WI38 (cell line): ENCODE measurements around the gene RGS10.

Source experiments
- H3K4me3 ChIP-seq: 2 replicates; pipeline ENCODE4 v1.5.1; 2011; ENCODE audit warnings: low read depth, mild to moderate bottlenecking, control low read depth, low read length
- CTCF ChIP-seq: IDR thresholded peaks from 2 replicates; pipeline ENCODE4 v1.5.1; 2012; ENCODE audit warnings: low read depth, mild to moderate bottlenecking, control low read depth, low read length

Gene RGS10

DNA sequence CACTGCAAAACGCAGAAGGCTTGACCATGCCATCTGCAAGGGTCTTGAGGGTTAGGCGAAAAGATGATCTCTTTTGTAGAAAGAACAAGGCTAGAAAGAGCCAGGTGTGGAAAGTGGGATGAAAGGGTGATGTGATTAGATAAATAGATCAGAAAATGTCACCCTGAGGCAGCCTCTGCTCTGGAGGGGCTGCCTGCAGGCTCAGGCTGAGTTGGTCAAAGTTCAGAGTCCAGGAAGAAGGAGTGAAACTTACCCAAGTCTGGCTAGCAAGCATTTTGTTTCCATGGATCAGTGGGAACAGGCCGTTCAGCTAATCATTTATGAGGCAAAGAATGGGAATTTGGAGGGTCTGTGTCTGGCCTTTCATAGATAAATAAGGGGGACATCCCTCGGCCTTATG is 79.7 kb downstream of the RGS10 start:
- no peak overlapping the region for H3K4me3 ChIP-seq
- TF ChIP-seq CTCF: no peak

DNA sequence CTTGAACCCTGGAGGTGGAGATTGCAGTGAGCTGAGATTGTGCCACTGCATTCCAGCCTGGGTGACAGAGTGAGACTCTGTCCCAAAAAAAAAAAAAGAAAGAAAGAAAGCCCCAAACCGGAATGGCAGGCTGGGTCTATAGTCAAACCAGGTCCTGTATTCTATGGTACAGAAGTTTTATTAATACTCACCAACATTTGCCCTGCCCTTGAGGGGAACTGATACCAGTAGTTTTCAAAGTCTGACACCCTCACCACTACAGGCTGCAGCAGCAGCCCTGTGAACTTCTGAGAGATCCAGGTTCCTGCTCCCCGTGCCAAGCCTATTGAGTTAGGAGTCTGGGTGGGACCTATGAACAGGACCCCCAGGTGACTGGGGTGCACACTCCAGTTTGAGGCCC is 80.6 kb downstream of the RGS10 start:
- no peak overlapping the region for H3K4me3 ChIP-seq
- no peak for TF ChIP-seq CTCF

GRCh38 chr10:119461380-119461779 is 81.1 kb downstream of the RGS10 start:
- no peak overlapping the region for H3K4me3 ChIP-seq
- no peak for TF ChIP-seq CTCF

DNA sequence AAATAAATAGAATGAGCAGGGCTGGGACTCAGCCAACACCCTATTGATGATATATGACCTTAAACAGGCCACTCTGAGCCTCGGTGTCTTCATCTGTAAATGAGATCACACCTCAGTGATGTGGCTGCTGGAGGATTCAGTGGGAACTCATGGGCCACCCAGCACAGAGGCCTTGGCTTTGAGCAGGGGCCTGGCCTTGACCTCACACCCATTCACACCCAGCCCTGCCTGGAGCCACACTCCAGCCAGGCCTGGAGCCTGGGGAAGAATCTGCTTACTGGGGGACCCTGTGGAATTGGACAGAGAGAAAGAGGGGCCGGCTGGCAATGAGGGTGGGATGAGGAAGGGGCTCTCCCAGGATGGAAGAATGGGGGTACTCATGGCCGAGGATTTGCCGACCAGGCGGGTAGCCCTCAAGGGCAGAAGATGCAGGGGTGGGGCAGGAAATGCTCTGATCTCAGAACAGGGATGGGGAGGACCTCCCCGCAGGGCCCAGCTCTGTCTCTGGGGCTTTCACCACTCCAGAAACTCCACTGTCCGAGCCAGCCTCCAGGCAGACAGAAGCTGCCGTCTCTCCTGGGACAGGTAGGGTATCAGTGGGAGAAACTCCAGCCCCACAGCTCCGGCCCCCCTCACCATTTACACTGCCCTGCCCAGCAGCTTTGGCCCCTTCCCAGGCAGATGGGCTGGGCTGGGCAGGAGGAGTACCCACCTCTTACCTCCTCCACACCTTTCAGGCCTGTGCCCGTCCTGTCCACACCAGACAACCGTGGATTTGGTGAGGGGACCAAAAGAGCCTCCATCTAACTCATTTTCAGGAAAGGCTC is 81.9 kb downstream of the RGS10 start:
- no peak for TF ChIP-seq CTCF
- no peak overlapping the region for H3K4me3 ChIP-seq

DNA sequence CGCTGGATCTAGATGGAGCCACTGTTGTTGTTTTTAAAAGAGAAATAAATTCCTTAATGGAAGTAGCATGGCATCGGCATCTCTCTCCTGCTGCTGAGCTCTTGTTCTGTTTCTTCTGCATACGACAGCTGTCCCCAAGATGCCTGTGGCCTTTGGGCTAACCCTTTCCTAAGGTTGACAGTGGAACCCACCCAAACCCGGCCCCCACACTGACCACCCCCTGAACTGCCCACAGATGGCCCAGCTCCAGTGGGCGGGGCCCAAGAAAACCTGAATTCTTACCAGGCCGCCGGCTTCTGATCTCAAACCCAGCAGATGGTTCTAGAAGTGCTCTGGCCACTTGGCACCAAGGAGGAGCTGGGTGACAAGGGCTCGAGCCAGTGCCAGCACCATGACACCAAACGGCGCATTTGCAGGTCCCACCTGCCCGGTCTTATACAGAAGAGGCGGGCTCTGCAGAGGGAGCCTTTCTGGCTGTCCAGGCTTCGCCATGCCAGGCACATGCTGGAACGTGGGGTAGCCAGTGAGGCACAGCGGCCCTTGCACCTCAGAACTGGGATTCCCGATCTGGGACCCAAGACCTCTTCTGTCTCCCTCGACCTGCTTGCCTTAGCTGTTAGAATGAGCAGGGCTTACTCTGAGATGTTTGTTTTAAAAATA is 82.7 kb downstream of the RGS10 start:
- TF ChIP-seq CTCF: no peak
- no peak overlapping the region for H3K4me3 ChIP-seq

GRCh38 chr10:119457966-119458766 is 84.4 kb downstream of the RGS10 start:
- no peak overlapping the region for H3K4me3 ChIP-seq
- TF ChIP-seq CTCF: no peak

DNA sequence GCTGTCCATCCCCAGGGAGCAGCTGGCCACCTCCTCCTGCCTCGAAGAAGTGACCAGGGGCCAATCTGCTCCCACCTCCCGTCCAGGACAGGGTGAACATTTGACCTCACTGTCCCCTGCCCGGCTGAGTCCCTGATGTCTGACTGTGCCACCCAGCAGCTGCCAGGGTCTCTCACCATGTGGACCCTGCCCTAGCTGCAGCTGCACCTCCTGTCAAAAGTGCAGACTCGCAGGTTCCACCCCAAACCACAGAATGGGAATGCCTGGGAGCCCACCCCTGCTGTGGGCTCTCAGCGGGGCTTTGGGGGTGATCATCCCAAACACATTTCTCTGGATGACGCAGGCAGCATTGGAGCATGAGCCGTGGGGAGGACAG is 86.1 kb downstream of the RGS10 start:
- TF ChIP-seq CTCF: no peak
- no peak overlapping the region for H3K4me3 ChIP-seq
